ENCODE measurements around the gene OBSCN.

Gene OBSCN

GRCh38 chr1:228279011-228279721 is 71.3 kb downstream of the OBSCN start:
- DNase-seq (ENCODE audit: low read depth), result no peak

DNA sequence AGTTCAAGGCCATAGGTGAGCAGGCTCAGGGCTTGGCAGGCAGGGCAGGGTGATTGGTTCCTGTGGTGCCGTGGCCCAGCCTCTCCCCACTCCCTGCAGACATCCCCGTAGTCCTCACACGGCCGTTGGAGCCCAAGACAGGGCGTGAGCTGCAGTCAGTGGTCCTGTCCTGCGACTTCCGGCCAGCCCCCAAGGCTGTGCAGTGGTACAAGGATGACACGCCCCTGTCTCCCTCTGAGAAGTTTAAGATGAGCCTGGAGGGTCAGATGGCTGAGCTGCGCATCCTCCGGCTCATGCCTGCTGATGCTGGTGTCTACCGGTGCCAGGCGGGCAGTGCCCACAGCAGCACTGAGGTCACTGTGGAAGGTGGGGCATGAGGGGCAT is 71.9 kb downstream of the OBSCN start:
- DNase-seq (ENCODE audit: low read depth), result no peak

GRCh38 chr1:228280106-228280901 is 72.5 kb downstream of the OBSCN start:
- no peak for DNase-seq (ENCODE audit: low read depth)

GRCh38 chr1:228280961-228281591 is 73.2 kb downstream of the OBSCN start:
- no peak for DNase-seq (ENCODE audit: low read depth)

DNA sequence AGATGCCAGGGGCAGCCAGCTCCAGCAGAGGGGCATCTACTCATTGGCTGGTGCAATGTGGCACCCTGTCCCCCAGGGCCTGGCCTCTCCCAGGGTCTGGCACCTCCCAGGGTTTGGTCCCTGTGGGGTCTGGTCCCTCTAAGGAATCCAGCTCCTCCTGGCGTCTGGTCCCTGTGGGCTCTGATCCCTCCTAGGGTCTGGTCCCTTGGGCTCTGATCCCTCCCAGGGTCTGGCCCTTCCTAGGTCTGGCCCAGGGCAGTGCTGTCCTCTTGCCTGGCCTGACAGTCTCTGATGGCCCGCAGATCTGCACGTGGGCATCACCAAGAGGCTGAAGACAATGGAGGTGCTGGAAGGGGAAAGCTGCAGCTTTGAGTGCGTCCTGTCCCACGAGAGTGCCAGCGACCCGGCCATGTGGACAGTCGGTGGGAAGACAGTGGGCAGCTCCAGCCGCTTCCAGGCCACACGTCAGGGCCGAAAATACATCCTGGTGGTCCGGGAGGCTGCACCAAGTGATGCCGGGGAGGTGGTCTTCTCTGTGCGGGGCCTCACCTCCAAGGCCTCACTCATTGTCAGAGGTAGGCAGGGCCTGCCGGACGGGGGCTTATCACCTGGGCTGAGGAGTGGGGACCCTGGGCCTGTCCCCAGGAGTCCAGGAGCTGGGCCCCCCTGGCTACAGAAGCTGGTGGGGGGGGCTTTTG is 73.9 kb downstream of the OBSCN start:
- no peak for DNase-seq (ENCODE audit: low read depth)

GRCh38 chr1:228282329-228283042 is 74.6 kb downstream of the OBSCN start:
- no peak for DNase-seq (ENCODE audit: low read depth)

- DNase-seq (ENCODE audit: low read depth), result no peak
Observed at GRCh38 chr1:228283043-228283371, 75.2 kb downstream of the OBSCN start.

DNA sequence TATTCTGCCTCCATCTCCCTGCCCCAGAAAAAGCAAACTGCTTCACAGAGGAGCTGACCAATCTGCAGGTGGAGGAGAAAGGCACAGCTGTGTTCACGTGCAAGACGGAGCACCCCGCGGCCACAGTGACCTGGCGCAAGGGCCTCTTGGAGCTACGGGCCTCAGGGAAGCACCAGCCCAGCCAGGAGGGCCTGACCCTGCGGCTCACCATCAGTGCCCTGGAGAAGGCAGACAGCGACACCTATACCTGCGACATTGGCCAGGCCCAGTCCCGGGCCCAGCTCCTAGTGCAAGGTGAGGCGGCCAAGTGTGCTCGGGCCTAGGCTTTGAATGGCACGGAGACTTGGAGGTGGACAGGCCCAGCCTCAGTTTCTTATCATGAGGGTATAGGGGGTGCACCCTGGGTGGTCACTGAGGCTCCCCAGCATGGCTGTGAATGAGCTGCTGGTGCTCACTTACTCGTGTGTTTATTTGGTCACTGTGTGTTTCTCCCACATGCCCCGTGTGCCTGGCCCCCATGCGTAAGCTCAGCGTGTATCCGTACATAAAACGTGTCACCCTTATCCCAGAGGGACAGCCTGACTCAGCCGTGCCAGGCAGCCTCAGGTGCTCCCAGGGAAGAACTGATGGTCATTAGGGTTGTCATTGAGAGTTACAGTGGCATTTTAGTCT is 75.8 kb downstream of the OBSCN start:
- DNase-seq (ENCODE audit: low read depth), result no peak

DNA sequence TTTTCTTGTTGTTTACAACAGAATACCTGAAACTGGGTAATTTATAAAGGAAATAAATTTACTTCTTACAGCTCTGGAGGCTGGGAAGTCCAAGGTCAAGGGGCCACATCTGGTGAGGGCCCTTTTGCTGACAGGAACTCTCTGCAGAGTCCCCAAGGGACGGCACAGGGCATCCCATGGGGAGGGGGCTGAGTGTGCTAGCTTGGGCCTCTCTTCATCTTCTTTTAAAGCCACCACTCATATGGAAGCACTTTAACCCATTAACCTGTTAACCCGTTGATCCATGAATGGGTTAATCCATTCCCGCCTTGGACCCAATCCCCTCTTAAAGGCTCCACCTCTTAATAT is 76.3 kb downstream of the OBSCN start:
- no peak for DNase-seq (ENCODE audit: low read depth)

- DNase-seq (ENCODE audit: low read depth), result no peak
Observed at GRCh38 chr1:228284521-228284920, 76.7 kb downstream of the OBSCN start.

- no peak for DNase-seq (ENCODE audit: low read depth)
Observed at GRCh38 chr1:228285661-228286504, 78.0 kb downstream of the OBSCN start.

GRCh38 chr1:228286505-228287417 is 78.9 kb downstream of the OBSCN start:
- DNase-seq (ENCODE audit: low read depth), result no peak

GRCh38 chr1:228287541-228288425 is 79.9 kb downstream of the OBSCN start:
- no peak for DNase-seq (ENCODE audit: low read depth)

DNA sequence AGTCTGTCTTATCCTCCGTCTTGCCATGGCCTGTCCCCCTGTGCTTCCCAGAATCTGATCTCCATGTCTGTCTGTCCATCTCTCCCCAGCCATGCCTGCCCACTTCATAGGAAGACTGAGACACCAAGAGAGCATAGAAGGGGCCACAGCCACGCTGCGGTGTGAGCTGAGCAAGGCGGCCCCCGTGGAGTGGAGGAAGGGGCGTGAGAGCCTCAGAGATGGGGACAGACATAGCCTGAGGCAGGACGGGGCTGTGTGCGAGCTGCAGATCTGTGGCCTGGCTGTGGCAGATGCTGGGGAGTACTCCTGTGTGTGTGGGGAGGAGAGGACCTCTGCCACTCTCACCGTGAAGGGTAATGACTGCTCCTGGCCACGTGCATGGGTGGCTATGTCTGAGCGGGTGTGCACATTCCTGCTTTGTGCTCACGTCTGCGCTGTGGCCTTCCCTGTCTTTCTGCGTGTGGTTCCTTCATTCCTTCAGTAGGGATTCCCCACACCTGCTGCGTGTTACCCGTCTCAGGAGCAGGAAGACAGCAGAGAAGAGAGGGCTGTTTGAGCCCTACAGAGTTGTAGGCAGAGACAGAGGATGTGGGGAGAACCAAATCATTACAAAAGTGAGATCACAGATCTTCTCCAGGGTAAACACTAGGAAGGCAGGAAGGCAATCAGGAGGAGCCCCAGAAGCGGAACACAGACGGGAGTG is 80.8 kb downstream of the OBSCN start:
- no peak for DNase-seq (ENCODE audit: low read depth)

DNA sequence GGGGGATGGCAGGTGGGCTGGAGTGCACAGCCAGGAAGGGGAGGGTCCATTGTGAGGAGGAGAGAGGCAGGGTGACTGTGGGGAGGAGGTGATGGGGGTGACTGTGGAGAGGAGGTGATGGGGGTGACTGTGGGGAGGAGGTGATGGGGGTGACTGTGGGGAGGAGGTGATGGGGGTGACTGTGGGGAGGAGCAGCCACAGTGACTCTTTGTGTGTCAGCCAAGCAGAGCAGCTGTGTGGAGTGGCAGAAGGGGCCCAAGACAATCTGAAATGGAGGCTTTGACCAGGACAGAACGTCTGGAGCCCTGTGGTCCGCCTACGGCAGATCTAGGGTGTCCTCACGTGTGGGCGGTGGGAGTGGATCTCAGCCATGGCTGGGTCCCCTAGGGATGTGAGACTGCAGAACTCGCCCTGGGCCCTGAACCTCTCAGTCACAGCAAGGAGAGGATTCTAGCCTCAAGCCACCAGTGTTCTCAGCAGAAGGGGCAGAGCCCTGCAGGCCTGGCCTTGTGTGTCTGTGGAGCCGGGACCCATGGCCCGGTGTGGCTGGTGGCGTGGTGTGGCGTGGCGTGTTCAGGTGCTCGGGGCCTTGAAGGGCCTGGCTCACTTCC is 81.5 kb downstream of the OBSCN start:
- no peak for DNase-seq (ENCODE audit: low read depth)

DNA sequence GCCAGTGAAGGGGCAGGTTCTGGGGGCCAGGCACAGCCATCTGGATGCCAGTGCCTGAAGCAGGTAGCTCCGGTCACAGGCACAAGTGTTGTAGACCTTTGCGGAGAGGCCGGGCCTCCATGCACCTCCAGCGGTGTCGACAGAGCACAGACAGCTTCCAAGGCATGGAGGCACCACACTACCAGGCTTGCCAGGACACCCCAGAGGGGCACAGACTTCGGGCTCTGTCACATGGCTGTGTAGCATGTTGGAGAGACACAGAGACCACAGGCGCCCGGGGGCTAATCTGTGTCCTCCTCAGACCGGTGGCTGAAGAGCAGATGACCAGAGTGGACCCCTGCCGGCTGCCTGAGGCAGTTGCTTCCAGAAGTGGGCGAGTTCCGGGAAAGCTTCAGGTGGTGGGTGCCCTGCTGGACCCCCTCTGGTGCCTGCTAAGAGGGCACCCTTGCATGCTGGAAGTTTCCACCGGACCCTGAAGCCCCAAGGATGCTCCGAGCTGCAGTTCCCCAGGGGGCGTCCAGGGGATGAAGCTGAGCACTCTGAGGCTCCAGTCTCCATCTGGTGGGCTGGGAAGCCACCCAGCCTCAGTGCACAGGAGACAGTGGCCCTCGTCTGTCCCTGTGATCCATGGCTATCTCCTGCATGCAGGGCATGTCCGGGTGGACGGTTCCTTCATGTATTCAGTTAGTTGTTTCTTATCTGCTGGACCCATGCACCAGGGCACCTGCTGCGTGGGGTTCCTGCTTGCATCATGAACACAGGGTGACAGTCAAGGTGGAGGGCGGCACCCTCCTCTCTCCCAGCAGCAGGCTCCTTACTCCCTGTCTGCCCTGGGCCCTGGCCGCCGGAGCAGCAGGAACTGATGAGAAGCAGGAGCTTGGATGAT is 82.4 kb downstream of the OBSCN start:
- no peak for DNase-seq (ENCODE audit: low read depth)
